H54 (cell line): ENCODE measurements around the gene NGFR.
A peak's percentile ranks its signal among the peaks of the same experiment; 100 is the strongest.

Experiments used
- DNase-seq: peaks from one replicate; pipeline ENCODE4 v3.0.0; 2011; ENCODE audit warnings: low spot score, mixed read lengths; ENCODE audit not compliant: insufficient read length
- FAIRE-seq: peaks from 3 replicates; lab custom pipeline; 2011; peaks lifted over from hg19 to GRCh38; lab: Jason Lieb, UNC
- POLR2A ChIP-seq: IDR thresholded peaks from 2 replicates; pipeline ENCODE4 v1.6.1; 2011; ENCODE audit warnings: low read depth, mild to moderate bottlenecking, low read length

The NGFR gene

GRCh38 chr17:49511810-49512209 lies 16.7 kb downstream of the NGFR start:
- DNase-seq (no peak), FAIRE-seq (no peak)
- TF ChIP-seq POLR2A, result no peak

GRCh38 chr17:49512296-49513043 lies 17.4 kb downstream of the NGFR start:
- FAIRE-seq (no peak), DNase-seq (no peak)
- no peak for TF ChIP-seq POLR2A

- TF ChIP-seq POLR2A, result no peak
- DNase-seq, result no peak
- no peak for FAIRE-seq
These were observed 17.9 kb downstream of the NGFR start for GRCh38 chr17:49513044-49513395.

- no peak for FAIRE-seq
- no peak for DNase-seq
- TF ChIP-seq POLR2A, result no peak
These were observed 18.5 kb downstream of the NGFR start for GRCh38 chr17:49513641-49514040.

GRCh38 chr17:49514071-49514721 lies 19.1 kb downstream of the NGFR start:
- TF ChIP-seq POLR2A, result no peak
- FAIRE-seq (no peak), DNase-seq (no peak)

- DNase-seq (peak; percentile 99), FAIRE-seq (peak; percentile 91)
- no peak for TF ChIP-seq POLR2A
These were observed 20.2 kb downstream of the NGFR start for GRCh38 chr17:49515196-49515770.

- TF ChIP-seq POLR2A, result no peak
- no peak for DNase-seq
- FAIRE-seq, result no peak
These were observed 21.1 kb downstream of the NGFR start for GRCh38 chr17:49516180-49516579.

GRCh38 chr17:49518346-49519078 lies 23.4 kb downstream of the NGFR start:
- no peak for TF ChIP-seq POLR2A
- no peak for FAIRE-seq
- DNase-seq, result no peak

GRCh38 chr17:49519781-49520180 lies 24.7 kb downstream of the NGFR start:
- no peak for FAIRE-seq

GRCh38 chr17:49520386-49521087 lies 25.4 kb downstream of the NGFR start:
- no peak for DNase-seq
- no peak for FAIRE-seq
- TF ChIP-seq POLR2A, result no peak

More at GRCh38 chr17:49519781-49520180, 24.7 kb downstream of the NGFR start:
- no peak for DNase-seq
- TF ChIP-seq POLR2A, result no peak

GRCh38 chr17:49521088-49521450 lies 26.0 kb downstream of the NGFR start:
- no peak for FAIRE-seq
- TF ChIP-seq POLR2A, result no peak
- no peak for DNase-seq

- TF ChIP-seq POLR2A, result no peak
- FAIRE-seq, result no peak
- no peak for DNase-seq
These were observed 26.6 kb downstream of the NGFR start for GRCh38 chr17:49521471-49522356.
